DOHH2 (cell line): ENCODE results near the gene FAAP20.

ENCODE experiments used
- H3F3A ChIP-seq: fragments of 200-600 bp; sonication (generic), shearing (Covaris generic); 2 replicates; pipeline ENCODE4 v1.6.0; 2016; ENCODE audit warnings: antibody characterized with exemption, mild to moderate bottlenecking; ENCODE audit not compliant: control insufficient read depth, insufficient read depth
- H3K27ac ChIP-seq: fragments of 200-600 bp; sonication (generic); 2 replicates; pipeline ENCODE4 v1.5.1; 2014; ENCODE audit warnings: low read depth, mild to moderate bottlenecking, low read length, moderate library complexity
- H3K27me3 ChIP-seq: fragments of 200-600 bp; sonication (generic); 2 replicates; pipeline ENCODE4 v1.6.1; 2014; ENCODE audit warnings: mild to moderate bottlenecking, low read length, mixed read lengths; ENCODE audit not compliant: control insufficient read depth
- H3K36me3 ChIP-seq: fragments of 200-600 bp; sonication (generic); 2 replicates; pipeline ENCODE4 v1.6.1; 2014; ENCODE audit warnings: mild to moderate bottlenecking, low read length, moderate library complexity, mixed read lengths; ENCODE audit not compliant: control insufficient read depth
- H3K4me1 ChIP-seq: fragments of 200-600 bp; sonication (generic); 2 replicates; pipeline ENCODE4 v1.6.1; 2014; ENCODE audit warnings: mild to moderate bottlenecking, low read length, mixed read lengths; ENCODE audit not compliant: control insufficient read depth
- H3K4me2 ChIP-seq: fragments of 200-600 bp; sonication (generic); 2 replicates; pipeline ENCODE4 v1.6.0; 2014; ENCODE audit warnings: mild to moderate bottlenecking, low read length, moderate library complexity
- H3K4me3 ChIP-seq: fragments of 200-600 bp; sonication (generic); 2 replicates; pipeline ENCODE4 v1.5.1; 2014; ENCODE audit warnings: mild to moderate bottlenecking, low read length, mixed read lengths
- H3K79me2 ChIP-seq: fragments of 200-600 bp; sonication (generic); 2 replicates; pipeline ENCODE4 v1.6.1; 2014; ENCODE audit warnings: mild to moderate bottlenecking, low read length, mixed read lengths; ENCODE audit not compliant: control insufficient read depth
- H3K9me2 ChIP-seq: fragments of 200-600 bp; sonication (generic); replicated peaks from 2 replicates; pipeline ENCODE4 v1.6.1; 2014; ENCODE audit warnings: mild to moderate bottlenecking, low read length, mixed read lengths; ENCODE audit not compliant: control insufficient read depth
- H3K9me3 ChIP-seq: fragments of 200-600 bp; sonication (generic); 2 replicates; pipeline ENCODE4 v1.6.1; 2014; ENCODE audit warnings: antibody characterized with exemption, low read length, mixed read lengths; ENCODE audit not compliant: control insufficient read depth, insufficient read depth
- H4K20me1 ChIP-seq: fragments of 200-600 bp; sonication (generic); 2 replicates; pipeline ENCODE4 v1.6.0; 2014; ENCODE audit warnings: low read depth, mild to moderate bottlenecking, antibody characterized with exemption, low read length, moderate library complexity; ENCODE audit not compliant: control insufficient read depth, insufficient read depth
- CTCF ChIP-seq: fragments of 200-600 bp; sonication (generic); IDR thresholded peaks from one replicate; pipeline ENCODE4 v1.5.1; 2014; ENCODE audit warnings: antibody characterized with exemption, mild to moderate bottlenecking, low read depth, low read length; ENCODE audit not compliant: poor library complexity, severe bottlenecking
- EZH2phosphoT487 ChIP-seq: fragments of 200-600 bp; sonication (generic); IDR thresholded peaks from 2 replicates; pipeline ENCODE4 v1.6.1; 2017; ENCODE audit warnings: borderline replicate concordance, mild to moderate bottlenecking, antibody characterized with exemption, low read length, moderate library complexity, mixed read lengths

The FAAP20 gene

DNA sequence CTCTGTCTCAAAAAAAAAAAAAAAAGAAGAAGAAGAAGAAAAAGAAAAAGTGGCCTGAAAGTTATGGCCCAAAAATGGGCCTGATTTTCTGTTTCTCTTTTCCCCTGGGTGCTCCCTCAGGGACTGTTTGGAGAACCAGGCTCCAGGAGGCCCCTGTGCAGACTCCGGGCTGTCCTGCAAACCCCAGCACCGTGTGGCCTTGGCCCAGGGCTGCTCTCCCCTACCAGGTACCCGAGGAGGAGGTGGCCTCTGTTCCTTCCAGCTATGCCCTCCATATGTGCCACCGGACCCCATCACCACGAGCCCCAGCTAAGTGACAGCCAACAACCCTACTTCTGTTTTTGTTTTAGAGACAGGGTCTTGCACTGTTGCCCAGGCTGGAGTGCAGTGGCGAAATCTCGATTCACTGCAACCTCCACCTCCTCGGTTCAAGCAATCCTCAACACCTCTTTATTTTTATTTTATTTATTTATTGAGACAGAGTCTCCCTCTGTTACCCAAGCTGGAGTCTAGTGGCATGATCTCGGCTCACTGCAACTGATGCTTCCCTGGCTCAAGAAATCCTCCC lies 7.5 kb upstream of the FAAP20 start:
- H3K36me3 ChIP-seq = no peaks in the 10 kb centered on the region
- H3K9me2 ChIP-seq = no peaks in the 10 kb centered on the region
- no peak overlapping the region for H3K27ac ChIP-seq
- no peaks in the 10 kb centered on the region for H3K79me2 ChIP-seq
- no peak for TF ChIP-seq EZH2phosphoT487
- no peak for TF ChIP-seq CTCF
- H3K9me3 ChIP-seq = no peaks in the 10 kb centered on the region
- H3K4me3 ChIP-seq = no peak overlapping the region
- no peaks in the 10 kb centered on the region for H3F3A ChIP-seq
- no peaks in the 10 kb centered on the region for H4K20me1 ChIP-seq
- peaks cover 12% of the 10 kb centered on the region; the same call in 1 of the 2 replicates for H3K27me3 ChIP-seq
- peaks cover 13% of the 10 kb centered on the region for H3K4me1 ChIP-seq
- H3K4me2 ChIP-seq = no peak overlapping the region

DNA sequence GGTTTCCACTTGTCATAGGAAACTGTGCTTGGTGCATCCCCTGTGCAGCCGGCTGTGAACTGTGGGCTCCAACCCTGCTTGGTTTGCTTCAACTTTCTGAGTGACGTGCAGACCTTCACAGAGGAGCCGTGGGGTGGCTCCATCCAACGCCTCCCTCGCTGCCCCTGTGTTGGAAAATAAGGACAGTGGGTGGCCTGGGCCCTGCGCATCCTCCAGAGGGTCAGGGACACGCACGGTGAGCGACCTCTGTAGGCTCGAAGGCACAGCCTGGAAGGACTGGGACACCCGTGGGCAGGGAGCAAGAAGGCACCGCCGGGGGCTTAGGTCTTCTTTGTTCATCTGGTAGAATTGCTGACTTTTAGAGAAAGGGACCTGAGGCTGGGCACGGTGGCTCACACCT lies 6.5 kb upstream of the FAAP20 start:
- Histone ChIP-seq H3K27ac (no peak overlapping the region), H3K9me3 (no peaks in the 10 kb centered on the region), H3K9me2 (no peaks in the 10 kb centered on the region), H4K20me1 (no peaks in the 10 kb centered on the region), H3K4me2 (no peak overlapping the region), H3K27me3 (peaks cover 12% of the 10 kb centered on the region; the same call in 1 of the 2 replicates), H3K4me1 (peaks cover 13% of the 10 kb centered on the region), H3K4me3 (no peak overlapping the region), H3K79me2 (no peaks in the 10 kb centered on the region), H3K36me3 (no peaks in the 10 kb centered on the region), H3F3A (no peaks in the 10 kb centered on the region)
- no peak for TF ChIP-seq EZH2phosphoT487
- TF ChIP-seq CTCF = no peak

- Histone ChIP-seq H3K27ac (no peak overlapping the region), H3K79me2 (no peaks in the 10 kb centered on the region), H3K4me2 (no peak overlapping the region), H3F3A (no peaks in the 10 kb centered on the region), H3K36me3 (no peaks in the 10 kb centered on the region), H4K20me1 (no peaks in the 10 kb centered on the region), H3K9me3 (no peaks in the 10 kb centered on the region), H3K4me1 (peaks cover 14% of the 10 kb centered on the region), H3K27me3 (peaks cover 6% of the 10 kb centered on the region; the same call in 1 of the 2 replicates), H3K9me2 (no peaks in the 10 kb centered on the region), H3K4me3 (no peak overlapping the region)
- no peak for TF ChIP-seq EZH2phosphoT487
- TF ChIP-seq CTCF = no peak
Measured at GRCh38 chr1:2200308-2200943, 5.9 kb upstream of the FAAP20 start.
